KOPT-K1 (cell line): ENCODE results near the gene KCTD11.

Experiments
- H3K27ac ChIP-seq: fragments of 200-600 bp; sonication (generic); 2 replicates; pipeline ENCODE4 v1.5.1; 2016; ENCODE audit warnings: antibody characterized with exemption, mild to moderate bottlenecking, low read depth, low read length; ENCODE audit not compliant: poor library complexity, severe bottlenecking
- H3K36me3 ChIP-seq: fragments of 200-600 bp; sonication (generic); 2 replicates; pipeline ENCODE4 v1.5.1; 2017; ENCODE audit warnings: antibody characterized with exemption, mild to moderate bottlenecking, low read length, moderate library complexity; ENCODE audit not compliant: insufficient read depth
- H3K9me3 ChIP-seq: fragments of 200-600 bp; sonication (generic); 2 replicates; pipeline ENCODE4 v1.5.1; 2017; ENCODE audit warnings: antibody characterized with exemption, low read length, mild to moderate bottlenecking; ENCODE audit not compliant: insufficient read depth, poor library complexity, severe bottlenecking

The KCTD11 gene

GRCh38 chr17:7315570-7316235, 36.3 kb upstream of the KCTD11 start:
- H3K9me3 ChIP-seq: no peaks in the 10 kb centered on the region
- H3K36me3 ChIP-seq: peaks cover 73% of the 10 kb centered on the region
- H3K27ac ChIP-seq: peak overlapping the region; percentile 78

GRCh38 chr17:7317161-7317803, 34.7 kb upstream of the KCTD11 start:
- no peak overlapping the region for H3K27ac ChIP-seq
- H3K9me3 ChIP-seq: no peaks in the 10 kb centered on the region
- H3K36me3 ChIP-seq: peaks cover 73% of the 10 kb centered on the region

- H3K36me3 ChIP-seq: peaks cover 73% of the 10 kb centered on the region
- H3K27ac ChIP-seq: no peak overlapping the region
- no peaks in the 10 kb centered on the region for H3K9me3 ChIP-seq
Observed at GRCh38 chr17:7318121-7318860, 33.7 kb upstream of the KCTD11 start.

- Histone ChIP-seq H3K9me3 (no peaks in the 10 kb centered on the region), H3K36me3 (peaks cover 89% of the 10 kb centered on the region)
Observed at GRCh38 chr17:7321466-7321865, 30.5 kb upstream of the KCTD11 start.

GRCh38 chr17:7322520-7323194, 29.3 kb upstream of the KCTD11 start:
- no peak overlapping the region for H3K27ac ChIP-seq
- H3K36me3 ChIP-seq: peaks cover 86% of the 10 kb centered on the region
- no peaks in the 10 kb centered on the region for H3K9me3 ChIP-seq

More at GRCh38 chr17:7321466-7321865, 30.5 kb upstream of the KCTD11 start:
- H3K27ac ChIP-seq: no peak overlapping the region

- Histone ChIP-seq H3K27ac (no peak overlapping the region), H3K36me3 (peaks cover 74% of the 10 kb centered on the region), H3K9me3 (no peaks in the 10 kb centered on the region)
Observed at GRCh38 chr17:7323731-7324437, 28.1 kb upstream of the KCTD11 start.

GRCh38 chr17:7324438-7324779, 27.6 kb upstream of the KCTD11 start:
- Histone ChIP-seq H3K9me3 (no peaks in the 10 kb centered on the region), H3K27ac (no peak overlapping the region), H3K36me3 (peaks cover 71% of the 10 kb centered on the region)

- Histone ChIP-seq H3K36me3 (peaks cover 70% of the 10 kb centered on the region), H3K27ac (no peak overlapping the region), H3K9me3 (no peaks in the 10 kb centered on the region)
Observed at GRCh38 chr17:7325031-7325528, 26.9 kb upstream of the KCTD11 start.

- Histone ChIP-seq H3K9me3 (no peaks in the 10 kb centered on the region), H3K36me3 (peaks cover 59% of the 10 kb centered on the region), H3K27ac (no peak overlapping the region)
Observed at GRCh38 chr17:7326186-7326585, 25.8 kb upstream of the KCTD11 start.

GRCh38 chr17:7327056-7327455, 24.9 kb upstream of the KCTD11 start:
- Histone ChIP-seq H3K27ac (no peak overlapping the region), H3K36me3 (peaks cover 50% of the 10 kb centered on the region), H3K9me3 (no peaks in the 10 kb centered on the region)

- Histone ChIP-seq H3K9me3 (no peaks in the 10 kb centered on the region), H3K27ac (no peak overlapping the region), H3K36me3 (peaks cover 45% of the 10 kb centered on the region)
Observed at GRCh38 chr17:7327501-7327900, 24.5 kb upstream of the KCTD11 start.

- H3K9me3 ChIP-seq: no peaks in the 10 kb centered on the region
- H3K27ac ChIP-seq: peak overlapping the region; percentile 89
Observed at GRCh38 chr17:7328009-7328408, 24.0 kb upstream of the KCTD11 start.

GRCh38 chr17:7328840-7329373, 23.1 kb upstream of the KCTD11 start, which contains the start of gene NEURL4:
TSS of gene NEURL4 (minus strand) at chr17:7329335. CDS start at chr17:7329312, 23 bp downstream.
- Histone ChIP-seq H3K9me3 (no peaks in the 10 kb centered on the region), H3K36me3 (peaks cover 31% of the 10 kb centered on the region), H3K27ac (peak within 1 kb of the TSS; percentile 89)

More at GRCh38 chr17:7328009-7328408, 24.0 kb upstream of the KCTD11 start:
- peaks cover 40% of the 10 kb centered on the region for H3K36me3 ChIP-seq

- H3K27ac ChIP-seq: peak overlapping the region; percentile 89
- peaks cover 26% of the 10 kb centered on the region for H3K36me3 ChIP-seq
- H3K9me3 ChIP-seq: no peaks in the 10 kb centered on the region
Observed at GRCh38 chr17:7329374-7329996, 22.5 kb upstream of the KCTD11 start.
